ENCODE data around the gene TAMM41. TPM values are rescaled to one million over a fixed set of nuclear protein-coding genes. Genes with fewer than 3 reads are reported as not detected.

TAMM41 gene
- total RNA-seq, 1 donor from 2014 or later = 33.3 TPM

DNA sequence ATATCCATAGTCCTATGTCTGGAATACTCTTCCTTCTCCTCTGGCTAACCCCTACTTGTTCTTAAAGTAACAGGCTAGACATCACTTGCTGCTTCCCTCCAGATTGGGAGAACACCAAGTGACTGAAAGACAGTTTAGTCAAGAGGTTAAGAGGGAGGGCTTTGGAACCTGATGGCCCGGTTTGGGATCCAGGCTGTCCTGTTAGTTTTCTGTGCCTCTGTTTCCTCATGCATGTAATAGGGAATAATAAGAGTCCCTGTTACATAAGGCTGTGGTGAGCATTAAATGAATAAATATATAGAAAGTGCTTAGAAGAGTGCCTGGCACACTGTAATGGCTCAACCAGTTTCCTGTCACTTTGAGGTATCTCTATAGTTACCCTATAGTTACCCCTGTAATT is 66.3 kb downstream of the TAMM41 start:
- no peaks in the 10 kb centered on the region for H3K9me3 Mint-ChIP-seq (ENCODE audit: low read depth)
- TF ChIP-seq, protein P1, sequence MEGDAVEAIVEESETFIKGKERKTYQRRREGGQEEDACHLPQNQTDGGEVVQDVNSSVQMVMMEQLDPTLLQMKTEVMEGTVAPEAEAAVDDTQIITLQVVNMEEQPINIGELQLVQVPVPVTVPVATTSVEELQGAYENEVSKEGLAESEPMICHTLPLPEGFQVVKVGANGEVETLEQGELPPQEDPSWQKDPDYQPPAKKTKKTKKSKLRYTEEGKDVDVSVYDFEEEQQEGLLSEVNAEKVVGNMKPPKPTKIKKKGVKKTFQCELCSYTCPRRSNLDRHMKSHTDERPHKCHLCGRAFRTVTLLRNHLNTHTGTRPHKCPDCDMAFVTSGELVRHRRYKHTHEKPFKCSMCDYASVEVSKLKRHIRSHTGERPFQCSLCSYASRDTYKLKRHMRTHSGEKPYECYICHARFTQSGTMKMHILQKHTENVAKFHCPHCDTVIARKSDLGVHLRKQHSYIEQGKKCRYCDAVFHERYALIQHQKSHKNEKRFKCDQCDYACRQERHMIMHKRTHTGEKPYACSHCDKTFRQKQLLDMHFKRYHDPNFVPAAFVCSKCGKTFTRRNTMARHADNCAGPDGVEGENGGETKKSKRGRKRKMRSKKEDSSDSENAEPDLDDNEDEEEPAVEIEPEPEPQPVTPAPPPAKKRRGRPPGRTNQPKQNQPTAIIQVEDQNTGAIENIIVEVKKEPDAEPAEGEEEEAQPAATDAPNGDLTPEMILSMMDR (IDR thresholded peaks at IDR 0.05; ENCODE audit: unreplicated experiment) = no peak
- H3K27ac Mint-ChIP-seq = no peak overlapping the region
- H3K27me3 Mint-ChIP-seq = no peaks in the 10 kb centered on the region
- H3K4me1 Mint-ChIP-seq (ENCODE audit: low read depth) = no peaks in the 10 kb centered on the region
- DNase-seq (ENCODE audit: low spot score, unreplicated experiment) = no peak
- peaks cover 17% of the 10 kb centered on the region for H3K36me3 Mint-ChIP-seq (ENCODE audit: insufficient read depth)
- no peak overlapping the region for H3K4me3 Mint-ChIP-seq (ENCODE audit: low read depth)

DNA sequence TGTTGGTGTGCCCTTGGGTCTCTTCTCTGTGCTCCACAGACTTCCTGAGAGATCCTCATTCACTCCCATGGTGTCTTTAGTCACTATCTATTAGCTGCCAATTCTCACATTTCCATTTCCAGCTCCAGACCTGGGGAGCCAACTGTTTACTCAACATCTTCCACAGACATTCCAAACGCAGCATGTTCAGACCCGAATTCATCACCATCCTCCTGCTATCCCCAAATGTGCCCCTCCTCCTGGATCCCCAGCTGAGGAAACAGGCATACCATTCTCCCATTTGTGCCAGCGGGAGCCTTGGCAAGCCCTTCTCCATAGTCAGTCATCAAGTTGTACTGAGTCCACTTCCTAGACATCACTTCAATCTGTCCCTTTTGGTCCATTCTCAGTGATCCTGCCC is 67.1 kb downstream of the TAMM41 start:
- DNase-seq (ENCODE audit: low spot score, unreplicated experiment) = no peak
- Mint-ChIP-seq H3K36me3 (ENCODE audit: insufficient read depth) (peaks cover 14% of the 10 kb centered on the region), H3K27me3 (no peaks in the 10 kb centered on the region), H3K4me1 (ENCODE audit: low read depth) (no peaks in the 10 kb centered on the region), H3K9me3 (ENCODE audit: low read depth) (no peaks in the 10 kb centered on the region), H3K27ac (no peak overlapping the region), H3K4me3 (ENCODE audit: low read depth) (no peak overlapping the region)
- TF ChIP-seq, protein P1 (IDR thresholded peaks at IDR 0.05; ENCODE audit: unreplicated experiment) = no peak

DNA sequence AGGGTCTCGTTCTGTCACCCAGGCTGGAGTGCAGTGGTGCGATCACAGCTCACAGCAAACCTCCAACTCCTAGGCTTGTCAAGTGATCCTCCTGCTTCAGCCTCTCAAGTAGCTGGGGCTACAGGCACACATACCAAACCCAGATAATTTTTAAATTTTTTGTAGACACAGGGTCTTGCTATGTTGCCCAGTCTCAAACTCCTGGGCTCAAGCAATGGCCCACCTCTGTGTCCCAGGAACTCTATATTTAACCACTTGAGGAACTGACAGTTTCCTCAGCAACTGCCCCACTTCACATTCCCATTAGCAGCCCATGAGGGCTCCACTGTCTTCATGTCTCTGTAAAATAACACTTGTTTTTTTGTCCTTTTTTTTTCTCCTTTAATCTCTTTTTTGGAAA is 68.4 kb downstream of the TAMM41 start:
- no peak for DNase-seq (ENCODE audit: low spot score, unreplicated experiment)
- H3K9me3 Mint-ChIP-seq (ENCODE audit: low read depth) = no peaks in the 10 kb centered on the region
- H3K4me1 Mint-ChIP-seq (ENCODE audit: low read depth) = no peaks in the 10 kb centered on the region
- peaks cover 14% of the 10 kb centered on the region for H3K36me3 Mint-ChIP-seq (ENCODE audit: insufficient read depth)
- H3K4me3 Mint-ChIP-seq (ENCODE audit: low read depth) = no peak overlapping the region
- no peak overlapping the region for H3K27ac Mint-ChIP-seq
- TF ChIP-seq, protein P1 (IDR thresholded peaks at IDR 0.05; ENCODE audit: unreplicated experiment) = no peak
- no peaks in the 10 kb centered on the region for H3K27me3 Mint-ChIP-seq

DNA sequence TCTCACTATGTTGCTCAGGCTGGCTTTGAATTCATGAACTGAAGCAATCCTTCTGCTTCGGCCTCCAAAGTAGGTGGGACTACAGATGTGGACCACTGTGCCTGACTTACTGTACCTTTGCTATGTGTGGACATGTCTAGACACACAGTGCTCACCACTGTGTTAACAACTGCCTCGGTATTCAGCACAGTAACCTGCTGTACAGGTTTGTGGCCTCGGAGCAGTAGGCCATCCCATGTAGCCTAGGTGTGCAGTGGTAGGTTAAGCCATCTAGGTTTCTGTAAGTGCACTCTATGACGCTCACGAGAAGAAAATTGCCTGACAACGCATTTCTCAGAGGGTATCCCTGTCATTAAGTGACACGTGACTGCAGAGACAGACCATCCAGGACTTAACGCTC is 70.3 kb downstream of the TAMM41 start:
- DNase-seq (ENCODE audit: low spot score, unreplicated experiment) = no peak
- Mint-ChIP-seq H3K27me3 (no peaks in the 10 kb centered on the region), H3K27ac (no peak overlapping the region), H3K4me3 (ENCODE audit: low read depth) (no peak overlapping the region), H3K9me3 (ENCODE audit: low read depth) (peaks cover under 1% of the 10 kb centered on the region), H3K4me1 (ENCODE audit: low read depth) (peaks cover under 1% of the 10 kb centered on the region), H3K36me3 (ENCODE audit: insufficient read depth) (peaks cover 14% of the 10 kb centered on the region)
- TF ChIP-seq, protein P1 (IDR thresholded peaks at IDR 0.05; ENCODE audit: unreplicated experiment) = no peak

DNA sequence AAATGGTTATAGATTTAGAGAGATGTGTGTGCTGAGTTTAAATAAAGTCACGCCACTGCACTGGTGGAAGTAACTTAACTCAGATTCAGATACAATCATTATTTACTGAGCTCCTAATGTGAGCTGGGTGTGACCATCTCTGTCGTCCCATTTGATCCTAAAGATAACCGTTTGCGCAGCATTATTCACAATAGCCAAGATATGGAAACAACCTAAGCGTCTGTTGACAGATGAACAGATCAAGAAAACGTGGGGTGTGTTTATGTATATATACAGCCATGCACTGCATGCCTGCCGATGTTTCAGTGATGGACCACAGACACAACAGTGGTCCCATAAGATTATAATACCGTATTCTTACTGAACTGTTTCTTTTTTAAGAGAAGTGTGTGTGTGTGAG is 71.2 kb downstream of the TAMM41 start:
- Mint-ChIP-seq H3K4me3 (ENCODE audit: low read depth) (no peak overlapping the region), H3K4me1 (ENCODE audit: low read depth) (peaks cover 8% of the 10 kb centered on the region), H3K36me3 (ENCODE audit: insufficient read depth) (peaks cover 14% of the 10 kb centered on the region), H3K9me3 (ENCODE audit: low read depth) (peaks cover 3% of the 10 kb centered on the region), H3K27me3 (no peaks in the 10 kb centered on the region), H3K27ac (no peak overlapping the region)
- no peak for DNase-seq (ENCODE audit: low spot score, unreplicated experiment)
- TF ChIP-seq, protein P1 (IDR thresholded peaks at IDR 0.05; ENCODE audit: unreplicated experiment) = no peak
